Astrocyte (in vitro differentiated cells and primary cell): ENCODE results near the gene RXYLT1. TPM values are rescaled to one million over a fixed set of nuclear protein-coding genes. Genes with fewer than 3 reads are reported as not detected.

Experiments
- DNase-seq: peaks from one replicate; pipeline ENCODE4 v3.0.0-alpha.2; 2010; ENCODE audit warnings: low read depth
- FAIRE-seq: peaks from 2 replicates; lab custom pipeline; 2011; peaks lifted over from hg19 to GRCh38; lab: Jason Lieb, UNC
- H2AFZ ChIP-seq: 2 replicates; pipeline ENCODE4 v1.6.0; 2012; ENCODE audit warnings: low read depth, low read length, inconsistent platforms
- H3K27ac ChIP-seq: 2 replicates; pipeline ENCODE4 v1.5.1; 2011; ENCODE audit warnings: low read depth, low read length, inconsistent platforms
- H3K27me3 ChIP-seq: 2 replicates; pipeline ENCODE4 v1.6.0; 2011; ENCODE audit warnings: low read length, inconsistent platforms; ENCODE audit not compliant: insufficient read depth
- H3K36me3 ChIP-seq: 2 replicates; pipeline ENCODE4 v1.5.1; 2011; ENCODE audit warnings: low read length, inconsistent platforms; ENCODE audit not compliant: insufficient read depth
- H3K4me1 ChIP-seq: 2 replicates; pipeline ENCODE4 v1.5.1; 2011; ENCODE audit warnings: low read length, inconsistent platforms; ENCODE audit not compliant: insufficient read depth
- H3K4me2 ChIP-seq: 2 replicates; pipeline ENCODE4 v1.6.0; 2012; ENCODE audit warnings: low read length, inconsistent platforms
- H3K4me3 ChIP-seq: 2 replicates; pipeline ENCODE4 v1.5.1; 2011; ENCODE audit warnings: low read depth, mild to moderate bottlenecking, low read length, inconsistent platforms; ENCODE audit not compliant: insufficient read depth
- H3K79me2 ChIP-seq: 2 replicates; pipeline ENCODE4 v1.6.0; 2012; ENCODE audit warnings: mild to moderate bottlenecking, low read length, inconsistent platforms; ENCODE audit not compliant: insufficient read depth
- H3K9ac ChIP-seq: 2 replicates; pipeline ENCODE4 v1.6.0; 2012; ENCODE audit warnings: mild to moderate bottlenecking, low read length, inconsistent platforms
- H3K9me3 ChIP-seq: 2 replicates; pipeline ENCODE4 v1.5.1; 2012; ENCODE audit warnings: low read depth, mild to moderate bottlenecking, low read length, inconsistent platforms; ENCODE audit not compliant: insufficient read depth
- H4K20me1 ChIP-seq: 2 replicates; pipeline ENCODE4 v1.6.0; 2012; ENCODE audit warnings: low read length, inconsistent platforms; ENCODE audit not compliant: insufficient read depth
- H3K27ac Mint-ChIP-seq: one replicate; pipeline ENCODE4 v1.8.0; 2021; ENCODE audit warnings: mild to moderate bottlenecking, mixed read lengths; ENCODE audit not compliant: unreplicated experiment
- H3K27me3 Mint-ChIP-seq: one replicate; pipeline ENCODE4 v1.8.0; 2021; ENCODE audit warnings: low read depth, mixed read lengths; ENCODE audit not compliant: unreplicated experiment
- H3K36me3 Mint-ChIP-seq: one replicate; pipeline ENCODE4 v1.8.0; 2021; ENCODE audit warnings: low read depth, mixed read lengths; ENCODE audit not compliant: unreplicated experiment
- H3K4me1 Mint-ChIP-seq: one replicate; pipeline ENCODE4 v1.8.0; 2021; ENCODE audit warnings: low read depth, mixed read lengths; ENCODE audit not compliant: unreplicated experiment
- H3K4me3 Mint-ChIP-seq: one replicate; pipeline ENCODE4 v1.8.0; 2021; ENCODE audit warnings: mild to moderate bottlenecking, moderate library complexity, mixed read lengths; ENCODE audit not compliant: unreplicated experiment
- H3K9me3 Mint-ChIP-seq: one replicate; pipeline ENCODE4 v1.8.0; 2021; ENCODE audit warnings: mild to moderate bottlenecking, mixed read lengths; ENCODE audit not compliant: unreplicated experiment
- CTCF ChIP-seq: IDR thresholded peaks from 2 replicates; pipeline ENCODE4 v1.5.1; 2011; ENCODE audit warnings: low read depth, mild to moderate bottlenecking, inconsistent platforms, low read length, moderate library complexity; ENCODE audit not compliant: insufficient read depth
- EZH2 ChIP-seq: IDR thresholded peaks from 2 replicates; pipeline ENCODE4 v1.6.1; 2012; ENCODE audit warnings: mild to moderate bottlenecking, low read length, inconsistent platforms; ENCODE audit not compliant: insufficient read depth
- total RNA-seq: library from RNA; stranded (reverse); gene quantifications from 2 replicates; pipeline ENCODE4 v1.2.1, GENCODE V29; 2021

Gene RXYLT1
- total RNA-seq, 1 donor from 2014 or later = 15.5 TPM

- Histone ChIP-seq H3K27me3 (peaks cover 5% of the 10 kb centered on the region), H4K20me1 (no peaks in the 10 kb centered on the region), H3K27ac (no peak overlapping the region), H3K4me3 (no peak overlapping the region), H3K9me3 (no peaks in the 10 kb centered on the region), H3K4me1 (no peaks in the 10 kb centered on the region), H3K36me3 (no peaks in the 10 kb centered on the region), H3K9ac (no peak overlapping the region), H2AFZ (no peak overlapping the region), H3K4me2 (no peak overlapping the region), H3K79me2 (no peaks in the 10 kb centered on the region)
- TF ChIP-seq CTCF = no peak
- no peak for TF ChIP-seq EZH2
- no peak overlapping the region for H3K4me3 Mint-ChIP-seq
- no peaks in the 10 kb centered on the region for H3K27me3 Mint-ChIP-seq
- no peaks in the 10 kb centered on the region for H3K9me3 Mint-ChIP-seq
- no peak for DNase-seq
- no peaks in the 10 kb centered on the region for H3K4me1 Mint-ChIP-seq
- peak; percentile 69 for FAIRE-seq
- no peak overlapping the region for H3K27ac Mint-ChIP-seq
- H3K36me3 Mint-ChIP-seq = no peaks in the 10 kb centered on the region
Observed at GRCh38 chr12:63752283-63752682, 27.4 kb upstream of the RXYLT1 start.

- Histone ChIP-seq H3K36me3 (no peaks in the 10 kb centered on the region), H3K27me3 (peaks cover 5% of the 10 kb centered on the region), H3K9ac (no peak overlapping the region), H3K9me3 (no peaks in the 10 kb centered on the region), H3K79me2 (no peaks in the 10 kb centered on the region), H3K4me3 (no peak overlapping the region), H3K4me2 (no peak overlapping the region), H3K4me1 (no peaks in the 10 kb centered on the region), H4K20me1 (no peaks in the 10 kb centered on the region), H2AFZ (no peak overlapping the region), H3K27ac (no peak overlapping the region)
- Mint-ChIP-seq H3K4me3 (no peak overlapping the region), H3K27me3 (no peaks in the 10 kb centered on the region), H3K36me3 (no peaks in the 10 kb centered on the region), H3K9me3 (no peaks in the 10 kb centered on the region), H3K4me1 (no peaks in the 10 kb centered on the region), H3K27ac (no peak overlapping the region)
- FAIRE-seq (no peak), DNase-seq (no peak)
- TF ChIP-seq CTCF (no peak), EZH2 (no peak)
Observed at GRCh38 chr12:63752841-63753240, 26.9 kb upstream of the RXYLT1 start.

- Mint-ChIP-seq H3K9me3 (no peaks in the 10 kb centered on the region), H3K27me3 (no peaks in the 10 kb centered on the region), H3K36me3 (no peaks in the 10 kb centered on the region), H3K4me1 (no peaks in the 10 kb centered on the region), H3K27ac (no peak overlapping the region), H3K4me3 (no peak overlapping the region)
- Histone ChIP-seq H2AFZ (no peak overlapping the region), H3K4me3 (no peak overlapping the region), H3K9me3 (no peaks in the 10 kb centered on the region), H3K36me3 (no peaks in the 10 kb centered on the region), H3K4me1 (no peaks in the 10 kb centered on the region), H3K79me2 (no peaks in the 10 kb centered on the region), H3K27ac (no peak overlapping the region), H3K4me2 (no peak overlapping the region), H3K27me3 (peaks cover 5% of the 10 kb centered on the region), H4K20me1 (no peaks in the 10 kb centered on the region), H3K9ac (no peak overlapping the region)
- no peak for TF ChIP-seq EZH2
- peak; percentile 16 for TF ChIP-seq CTCF
- FAIRE-seq (no peak), DNase-seq (no peak)
Observed at GRCh38 chr12:63753743-63754142, 26.0 kb upstream of the RXYLT1 start.
